HG02642 (cell line): ENCODE results near the gene SEMA5A.

Experiments
- ATAC-seq: cut with Tn5 transposase; IDR thresholded peaks from one replicate; pipeline ENCODE4 v1.9.1; 2021; ENCODE audit warnings: mild to moderate bottlenecking; ENCODE audit not compliant: unreplicated experiment, poor library complexity

The SEMA5A gene

DNA sequence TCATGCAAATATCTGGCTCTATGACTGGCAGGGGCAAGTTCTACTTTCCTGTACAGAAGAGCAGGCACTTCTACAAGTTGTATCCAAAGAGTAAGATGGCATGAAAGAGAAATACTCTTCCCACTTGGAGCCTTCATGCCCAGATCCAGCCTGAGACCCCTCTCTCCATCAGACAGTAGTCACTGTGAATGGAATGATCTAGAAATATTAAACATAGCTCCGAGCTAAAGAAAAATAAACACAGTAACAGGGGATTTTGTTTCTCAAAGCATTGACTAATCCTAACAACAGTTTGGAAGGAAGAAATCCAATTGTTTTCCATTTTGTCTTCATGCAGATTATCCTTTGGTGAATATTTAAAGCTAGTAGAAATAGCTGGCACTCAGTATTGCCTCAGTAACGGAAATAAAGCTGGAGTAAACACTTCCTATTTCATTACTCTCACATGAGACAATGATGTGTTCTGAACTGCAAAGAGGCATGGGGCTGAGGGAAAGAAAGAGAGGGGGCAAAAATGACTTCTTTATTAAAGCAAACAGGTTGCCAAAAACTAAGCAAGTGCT, 100.0 kb downstream of the SEMA5A start:
- no peak for ATAC-seq

DNA sequence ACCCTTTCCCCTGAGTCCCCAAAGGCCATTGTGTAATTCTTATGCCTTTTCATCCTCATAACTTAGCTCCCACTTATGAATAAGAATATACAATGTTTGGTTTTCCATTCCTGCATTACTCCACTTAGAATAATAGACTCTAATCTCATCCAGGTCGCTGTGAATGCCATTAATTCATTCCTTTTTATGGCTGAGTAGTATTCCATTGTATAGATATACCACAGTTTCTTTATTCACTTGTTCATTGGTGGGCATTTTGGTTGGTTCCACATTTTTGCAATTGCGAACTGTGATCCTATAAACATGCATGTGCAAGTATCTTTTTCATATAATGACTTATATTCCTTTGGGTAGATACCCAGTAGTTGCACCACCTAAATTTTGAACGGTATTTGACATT, 101.5 kb downstream of the SEMA5A start:
- no peak for ATAC-seq

DNA sequence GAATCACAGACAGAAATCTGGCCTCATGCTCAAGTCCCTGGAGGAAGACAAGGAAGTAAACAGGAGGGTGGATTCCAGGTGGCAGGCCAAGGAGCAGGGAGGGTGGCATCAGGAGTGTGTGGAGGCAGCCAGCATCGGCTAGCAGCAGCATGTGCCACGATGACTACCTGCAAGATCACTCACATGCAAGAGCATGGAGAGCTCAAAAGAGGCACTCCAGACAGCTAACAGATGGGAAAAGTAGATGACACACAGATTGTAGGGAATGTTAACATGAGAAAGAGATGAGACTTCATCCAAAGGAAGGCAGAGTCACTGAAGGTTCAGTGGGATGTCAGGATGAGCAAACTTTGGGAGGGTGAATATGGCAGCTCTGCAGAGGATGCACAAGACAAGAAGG, 104.3 kb downstream of the SEMA5A start:
- no peak for ATAC-seq

DNA sequence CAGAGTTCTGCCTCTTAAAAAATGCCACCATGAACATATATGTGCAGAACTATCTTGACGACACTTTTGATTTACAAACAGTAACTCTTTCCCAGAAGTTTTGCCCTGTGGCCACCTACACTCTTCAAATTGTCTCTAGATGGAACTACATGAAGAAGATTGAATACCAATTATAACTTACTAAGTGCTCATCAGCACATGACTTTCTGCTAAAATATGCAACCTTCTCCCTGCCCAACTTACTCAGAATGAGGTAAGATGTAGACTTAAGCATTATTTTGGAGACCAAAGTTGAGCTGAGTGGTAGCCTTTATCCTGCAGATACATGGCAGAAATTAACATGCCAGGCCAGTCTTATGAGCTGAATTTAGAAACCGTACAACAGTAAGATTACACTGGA, 105.4 kb downstream of the SEMA5A start:
- no peak for ATAC-seq

DNA sequence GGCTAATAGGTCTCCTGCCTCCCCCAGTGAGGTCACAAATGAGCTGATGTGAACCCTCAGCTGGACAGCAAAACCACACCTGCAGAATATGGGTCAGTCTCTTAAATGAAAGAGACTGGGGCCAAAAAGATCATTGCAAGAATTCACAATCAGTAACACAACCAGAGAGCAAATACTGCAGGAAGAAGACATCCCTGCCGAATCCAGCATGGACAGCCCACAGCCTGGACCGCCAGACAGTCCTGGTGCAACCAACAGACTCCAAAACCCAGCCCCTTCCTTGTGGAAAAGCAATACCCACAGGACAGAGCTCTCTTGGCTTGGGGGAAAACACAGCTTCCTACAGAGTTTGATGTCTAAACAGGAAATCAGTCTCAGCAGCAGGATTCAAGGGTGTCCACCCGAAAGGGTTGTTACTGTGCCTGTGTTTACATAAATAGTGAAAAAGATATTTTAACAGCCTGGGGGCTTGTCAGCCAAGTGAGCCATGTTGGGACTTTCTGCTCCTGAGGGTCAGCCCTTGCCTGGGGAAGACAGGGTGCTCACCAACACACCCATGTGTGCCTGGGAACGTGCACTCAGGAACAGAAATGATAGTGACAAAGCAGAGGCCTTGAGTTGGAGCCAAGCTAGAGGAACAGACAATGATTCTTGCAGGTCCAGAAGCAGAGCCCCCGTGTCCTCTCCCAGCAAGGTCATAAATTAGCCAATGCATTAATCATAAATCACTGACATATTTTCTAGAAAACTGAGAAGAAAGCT, 106.2 kb downstream of the SEMA5A start:
- ATAC-seq: no peak

DNA sequence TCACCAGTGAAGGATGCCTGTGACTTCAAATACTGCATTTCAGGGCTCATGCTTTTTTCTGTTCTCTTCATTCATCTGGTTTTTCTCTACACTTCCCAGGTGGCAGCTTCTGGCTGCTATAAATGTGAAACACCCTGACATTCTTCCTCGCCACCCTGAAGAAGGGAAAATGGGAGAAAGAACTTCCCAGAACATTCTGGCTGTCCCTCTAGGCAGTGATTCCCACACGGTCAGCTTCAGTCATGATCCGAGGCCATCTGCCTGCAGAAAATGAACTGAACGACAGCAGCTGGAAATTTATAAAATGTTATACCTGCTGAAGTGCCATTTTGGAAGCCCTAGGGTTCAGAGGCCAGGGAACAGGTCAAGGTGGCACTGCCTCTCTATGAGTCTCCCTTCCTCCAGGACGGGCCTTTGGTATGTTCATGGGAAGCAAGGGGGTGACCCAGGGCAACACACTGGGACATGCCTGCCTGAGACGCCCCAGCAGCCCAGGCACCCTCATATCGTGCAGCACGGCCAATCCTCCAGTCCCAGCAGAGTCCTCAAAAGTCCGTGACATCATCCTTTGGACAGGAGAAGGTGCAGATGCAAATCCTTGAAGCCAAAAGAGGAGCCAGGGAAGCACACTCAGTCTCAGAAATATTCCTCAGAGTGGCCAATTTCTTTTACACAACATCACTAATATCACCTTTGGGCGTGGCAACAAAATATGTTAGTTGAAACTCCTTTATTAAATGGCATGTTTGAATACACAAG, 107.1 kb downstream of the SEMA5A start:
- no peak for ATAC-seq

DNA sequence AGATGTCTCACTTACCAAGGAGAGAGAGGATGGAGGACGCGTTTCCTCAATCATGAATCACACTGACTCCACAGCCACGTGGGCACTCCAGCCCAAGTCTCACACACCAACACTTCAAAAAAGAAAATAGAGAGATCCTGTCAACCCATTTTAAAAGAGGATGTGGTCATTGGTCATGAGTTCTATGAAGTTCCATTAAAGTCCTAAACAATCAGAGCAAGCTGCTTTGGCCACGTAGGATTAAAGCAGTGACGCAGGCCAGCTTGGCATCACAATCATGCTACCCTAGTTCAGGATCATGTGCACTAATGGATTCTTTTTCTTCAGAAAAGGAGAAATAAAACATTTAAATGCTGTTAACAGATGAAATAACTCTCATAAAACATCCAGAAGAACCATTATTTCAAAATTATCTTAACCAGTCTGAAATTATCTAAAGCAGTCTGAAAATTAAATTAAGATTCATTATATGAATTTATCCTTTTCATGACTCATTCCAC, 108.1 kb downstream of the SEMA5A start:
- ATAC-seq: no peak

DNA sequence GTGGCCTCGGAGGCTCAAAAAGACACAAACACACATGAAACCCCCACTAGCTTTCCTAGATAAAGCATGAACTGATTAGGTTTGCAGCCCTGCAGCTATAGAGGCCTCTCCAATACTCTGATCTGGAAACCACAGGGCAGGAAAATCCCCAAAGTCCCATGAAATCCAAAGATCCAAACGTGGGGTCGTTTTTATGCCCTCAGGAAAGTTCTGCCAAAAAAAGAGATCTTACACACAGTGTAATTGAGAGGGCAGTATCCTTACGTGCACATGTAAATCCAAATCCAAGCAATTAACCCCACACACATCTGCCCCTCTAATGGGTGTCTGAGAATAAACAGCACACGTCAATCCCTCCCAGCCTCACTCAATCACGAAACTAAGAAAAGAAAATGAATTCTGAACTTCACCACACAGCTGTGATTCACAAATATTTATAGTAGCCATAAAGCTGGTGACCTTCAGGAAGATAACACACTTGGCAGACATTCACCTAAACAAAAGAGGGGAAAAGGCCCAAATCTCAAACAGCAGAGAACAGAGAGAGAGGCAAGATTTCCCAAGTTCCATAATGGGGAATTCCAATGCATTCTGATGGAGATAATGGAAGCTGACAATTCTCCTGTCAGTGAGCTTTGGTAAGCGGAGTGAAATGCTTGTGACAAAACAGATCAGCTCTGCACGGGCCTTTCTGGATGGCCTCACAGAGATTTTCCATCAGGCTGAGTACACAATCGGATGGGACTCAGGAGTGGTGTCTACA, 114.2 kb downstream of the SEMA5A start:
- no peak for ATAC-seq

DNA sequence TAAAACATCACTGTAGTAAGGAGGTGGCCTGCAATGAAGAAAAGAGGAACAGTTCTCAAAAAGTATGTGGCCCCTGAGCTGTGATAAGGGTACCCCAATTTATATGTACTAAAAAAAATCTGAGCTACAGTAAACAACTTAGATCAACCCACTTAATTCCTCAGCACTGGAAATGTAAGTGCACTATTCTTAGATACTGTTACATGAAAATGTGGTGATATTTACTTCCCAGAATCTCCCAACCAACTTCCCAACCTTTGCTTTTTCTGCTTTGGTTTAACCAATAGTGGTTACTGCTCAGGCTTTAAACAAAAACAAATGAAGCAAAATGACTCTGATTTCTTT, 114.8 kb downstream of the SEMA5A start:
- no peak for ATAC-seq

DNA sequence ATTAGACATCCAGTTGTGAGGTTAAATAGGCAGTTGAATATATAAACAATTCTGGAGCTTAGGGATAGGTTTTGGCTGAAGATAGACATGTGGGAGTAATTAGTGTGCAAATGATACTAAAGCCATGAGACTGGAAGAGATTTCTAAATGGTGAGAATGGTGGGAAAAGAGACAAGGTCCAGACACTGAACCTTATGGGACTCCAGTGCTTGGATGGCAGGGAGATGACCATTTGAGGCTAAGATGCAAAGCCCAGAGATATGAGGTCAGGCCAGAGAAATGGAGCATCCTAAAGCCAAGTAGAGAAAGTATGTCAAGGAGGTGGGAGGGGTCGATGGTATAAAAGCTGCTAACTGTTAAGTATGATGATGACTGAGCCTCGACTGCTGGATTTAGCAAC, 115.6 kb downstream of the SEMA5A start:
- no peak for ATAC-seq

DNA sequence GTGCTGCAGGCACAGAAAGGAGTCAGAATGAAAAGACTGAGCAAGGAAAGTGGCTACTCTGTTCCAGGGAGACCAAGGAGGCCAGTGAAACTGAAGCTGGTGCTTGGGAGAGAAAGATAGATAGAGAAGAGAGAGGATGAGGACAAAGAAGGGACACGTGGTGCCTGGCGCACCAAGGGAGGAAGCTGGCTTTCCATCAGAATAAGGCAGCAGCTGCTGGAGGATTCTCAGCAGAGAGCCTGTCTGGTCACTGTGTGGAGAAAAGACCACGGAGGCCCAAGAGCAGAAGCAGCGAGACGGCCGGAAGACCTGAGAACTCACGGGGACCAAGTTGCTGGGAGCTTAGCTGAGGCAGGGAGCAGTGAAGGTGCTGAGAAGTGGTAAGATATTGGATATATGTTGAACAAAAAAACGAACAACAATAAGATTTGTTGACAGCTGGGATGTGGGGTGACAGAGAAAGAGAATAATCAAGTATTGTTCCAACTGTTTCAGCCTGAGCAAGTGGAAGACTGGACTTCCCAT, 116.1 kb downstream of the SEMA5A start:
- ATAC-seq: no peak

DNA sequence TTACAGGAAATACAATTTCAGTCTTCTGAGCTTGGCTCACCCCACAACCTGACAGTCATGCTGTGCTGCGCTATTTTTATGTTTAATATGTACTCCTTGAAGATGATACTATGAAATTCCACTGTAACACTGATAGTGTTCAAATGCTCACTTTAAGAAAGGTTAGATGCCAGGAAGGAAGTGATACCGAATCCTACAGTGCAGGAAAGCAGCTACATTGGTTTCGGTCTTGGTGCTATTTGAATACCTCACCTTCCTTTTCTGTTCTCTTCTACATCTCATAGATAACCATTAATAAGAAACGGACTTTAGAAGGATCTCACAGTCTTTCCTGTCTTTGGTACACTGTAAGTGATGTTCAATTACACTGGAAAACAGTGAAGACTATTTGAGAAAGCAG, 117.6 kb downstream of the SEMA5A start:
- ATAC-seq: no peak

DNA sequence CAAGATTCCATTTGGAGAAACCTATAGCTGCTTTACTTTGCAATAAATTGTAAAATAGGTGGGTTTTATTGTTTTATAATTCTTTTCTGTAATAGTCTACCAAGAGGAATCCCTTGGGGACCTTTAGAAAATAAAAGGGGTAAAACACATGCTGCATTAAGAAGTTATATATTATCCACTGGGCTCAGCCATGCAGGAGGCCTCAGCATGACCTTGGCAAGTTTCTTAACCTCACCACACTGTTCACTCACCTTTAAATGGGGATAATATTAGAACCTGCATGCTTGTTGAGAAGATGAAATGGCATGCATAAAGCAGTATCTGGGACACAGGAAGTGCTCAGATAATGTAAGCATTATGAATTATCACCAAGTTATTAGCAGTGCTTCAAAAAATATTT, 120.2 kb downstream of the SEMA5A start:
- no peak for ATAC-seq

DNA sequence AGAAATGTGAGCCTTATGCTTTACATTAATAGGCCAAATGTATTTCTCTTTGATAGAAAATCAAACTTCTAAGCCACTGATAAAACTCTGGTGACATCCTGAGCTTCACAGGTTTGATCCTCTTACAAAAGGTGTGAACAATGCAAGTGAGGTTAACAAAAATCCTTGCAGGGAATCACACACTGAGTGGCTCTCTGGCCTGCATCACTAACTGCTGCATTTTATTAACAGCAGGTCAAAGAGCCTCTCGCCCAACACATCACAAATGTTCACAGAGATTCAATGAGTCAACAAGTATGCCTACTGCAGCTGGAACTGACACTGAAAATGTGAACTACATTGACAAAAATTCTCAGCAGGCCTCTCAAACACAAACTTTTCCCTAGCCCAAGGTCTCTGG, 122.3 kb downstream of the SEMA5A start:
- ATAC-seq: no peak

DNA sequence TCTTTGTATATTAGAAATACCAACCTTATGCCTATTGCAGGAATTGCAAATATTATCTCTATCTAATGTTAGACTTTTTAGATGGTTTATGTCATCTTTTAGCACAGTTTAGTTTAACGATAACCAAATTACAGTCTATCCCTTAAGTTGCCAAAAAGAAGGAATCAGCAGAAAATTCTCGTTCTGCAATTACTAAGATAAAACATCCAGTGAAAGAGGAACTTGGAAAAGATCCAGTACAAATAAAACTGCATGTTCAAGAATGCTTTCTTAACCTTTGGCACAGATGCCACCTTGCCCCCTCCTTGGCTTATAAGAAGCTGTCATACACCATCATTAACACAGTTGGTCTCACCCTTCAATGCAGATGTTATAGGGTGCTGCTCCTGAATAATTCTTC, 124.0 kb downstream of the SEMA5A start:
- no peak for ATAC-seq

DNA sequence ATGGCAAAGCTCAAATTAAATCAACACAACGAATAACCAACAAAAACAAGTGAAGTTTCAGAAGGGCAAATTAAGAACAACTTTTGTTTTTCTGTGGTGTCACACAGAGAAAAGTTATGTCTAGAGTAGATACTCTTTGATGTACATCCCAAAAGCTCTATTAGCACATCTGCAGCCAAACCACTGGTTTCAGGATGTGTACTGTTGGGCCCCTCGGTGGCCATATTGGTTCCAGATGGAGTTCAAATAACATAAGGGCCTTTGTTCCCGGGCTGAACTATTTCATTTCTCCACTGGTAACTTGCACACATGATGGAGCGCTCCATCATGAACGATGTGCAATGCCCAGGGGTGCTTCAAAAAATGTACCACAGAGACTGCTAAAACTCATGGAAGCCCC, 126.1 kb downstream of the SEMA5A start:
- no peak for ATAC-seq

DNA sequence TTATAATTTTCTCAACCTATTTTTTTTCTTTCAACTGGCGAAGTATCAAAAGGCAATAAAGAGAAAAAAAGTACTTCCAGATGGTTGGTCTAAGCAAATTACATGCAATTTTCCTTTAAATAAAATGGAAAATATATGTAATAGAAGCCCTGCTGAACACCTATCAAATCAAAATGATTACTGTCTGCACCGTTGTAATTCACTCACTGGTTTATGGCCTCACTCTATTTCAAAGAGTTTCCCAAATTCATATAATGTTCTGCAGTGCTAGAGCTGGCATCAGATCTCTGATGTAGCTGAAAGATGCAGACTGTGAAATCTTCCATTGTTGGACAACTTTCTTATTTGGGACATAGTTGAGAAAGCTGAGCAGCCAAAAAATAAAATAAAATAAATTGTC, 130.3 kb downstream of the SEMA5A start:
- ATAC-seq: no peak

DNA sequence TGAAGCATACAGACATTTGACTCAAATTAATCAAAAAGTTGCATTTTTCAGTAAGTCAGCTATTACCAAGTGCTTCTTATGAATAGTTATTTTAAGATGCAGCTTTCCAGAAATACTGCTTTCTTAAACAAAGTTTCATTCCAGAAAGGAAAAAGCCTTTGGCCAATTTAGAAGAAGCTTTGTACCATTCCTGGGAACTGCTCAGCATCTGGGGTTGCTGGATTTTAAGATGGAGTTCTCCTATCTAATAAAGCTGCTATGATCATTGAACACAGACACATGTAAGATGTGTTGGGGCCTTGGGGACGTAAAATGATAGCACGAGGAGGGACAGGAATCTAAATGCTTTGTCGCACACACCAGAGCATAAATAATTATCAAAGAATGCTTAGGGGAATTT, 130.8 kb downstream of the SEMA5A start:
- no peak for ATAC-seq

DNA sequence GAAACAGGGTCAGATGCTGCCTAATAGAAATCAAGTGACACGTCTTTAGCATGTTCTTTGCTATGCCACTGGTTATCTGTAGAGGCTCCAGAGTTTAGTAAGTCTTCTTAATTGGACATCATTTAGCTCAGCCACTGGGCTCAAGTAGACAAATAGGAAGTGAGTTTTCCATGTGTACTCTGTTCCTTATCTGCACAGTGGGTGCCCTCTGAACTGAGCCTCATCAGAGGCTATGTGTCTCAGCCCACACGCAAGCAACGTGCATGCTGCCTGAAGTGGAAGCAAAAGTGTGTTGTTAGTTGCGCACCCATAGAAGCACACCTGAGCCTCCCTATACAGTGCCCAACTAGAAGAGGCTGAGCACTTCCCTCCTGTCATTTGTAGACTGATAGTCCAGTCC, 134.7 kb downstream of the SEMA5A start:
- ATAC-seq: no peak

DNA sequence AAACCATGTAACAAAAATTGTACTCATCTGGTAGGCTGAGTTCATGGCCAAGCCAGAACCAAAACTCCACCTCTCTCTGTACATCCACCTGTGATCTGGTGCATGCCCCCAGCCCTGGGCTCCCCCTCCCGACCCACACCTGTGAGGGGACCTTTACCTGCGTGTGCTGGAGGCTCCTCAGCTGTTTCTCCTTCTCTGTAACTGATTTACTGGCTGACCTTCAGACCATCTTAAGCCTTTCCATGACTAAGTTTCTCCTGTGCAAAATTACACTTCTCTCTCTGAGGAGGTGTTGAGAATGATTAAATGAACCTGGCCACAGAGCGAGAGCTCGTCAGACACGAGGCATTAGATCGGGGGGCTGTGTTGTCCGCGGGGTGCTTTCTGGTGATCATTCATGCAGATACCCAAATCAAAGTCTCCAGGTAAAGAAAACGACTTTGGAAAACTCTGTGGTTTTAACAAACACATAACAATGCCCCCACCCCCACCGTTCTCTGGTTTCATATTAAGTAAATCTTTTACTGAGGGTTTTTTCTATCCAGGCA, 136.4 kb downstream of the SEMA5A start:
- ATAC-seq: peak; percentile 59
